NCI-H748 (cell line): ENCODE data around the gene C5.

ENCODE experiments used
- DNase-seq: peaks from one replicate; lab custom pipeline; 2025; ENCODE audit not compliant: unreplicated experiment; lab: John Stamatoyannopoulos, UW

The C5 gene

GRCh38 chr9:120927269-120928014, 122.6 kb downstream of the C5 start:
- DNase-seq, result no peak

GRCh38 chr9:120926397-120926928, 123.6 kb downstream of the C5 start, which contains the start of gene TRAF1:
TRAF1 (minus strand) TSS chr9:120926796; CDS start chr9:120926075, 721 bp downstream.
- no peak for DNase-seq

GRCh38 chr9:120925535-120926396, 124.3 kb downstream of the C5 start:
- no peak for DNase-seq

DNA sequence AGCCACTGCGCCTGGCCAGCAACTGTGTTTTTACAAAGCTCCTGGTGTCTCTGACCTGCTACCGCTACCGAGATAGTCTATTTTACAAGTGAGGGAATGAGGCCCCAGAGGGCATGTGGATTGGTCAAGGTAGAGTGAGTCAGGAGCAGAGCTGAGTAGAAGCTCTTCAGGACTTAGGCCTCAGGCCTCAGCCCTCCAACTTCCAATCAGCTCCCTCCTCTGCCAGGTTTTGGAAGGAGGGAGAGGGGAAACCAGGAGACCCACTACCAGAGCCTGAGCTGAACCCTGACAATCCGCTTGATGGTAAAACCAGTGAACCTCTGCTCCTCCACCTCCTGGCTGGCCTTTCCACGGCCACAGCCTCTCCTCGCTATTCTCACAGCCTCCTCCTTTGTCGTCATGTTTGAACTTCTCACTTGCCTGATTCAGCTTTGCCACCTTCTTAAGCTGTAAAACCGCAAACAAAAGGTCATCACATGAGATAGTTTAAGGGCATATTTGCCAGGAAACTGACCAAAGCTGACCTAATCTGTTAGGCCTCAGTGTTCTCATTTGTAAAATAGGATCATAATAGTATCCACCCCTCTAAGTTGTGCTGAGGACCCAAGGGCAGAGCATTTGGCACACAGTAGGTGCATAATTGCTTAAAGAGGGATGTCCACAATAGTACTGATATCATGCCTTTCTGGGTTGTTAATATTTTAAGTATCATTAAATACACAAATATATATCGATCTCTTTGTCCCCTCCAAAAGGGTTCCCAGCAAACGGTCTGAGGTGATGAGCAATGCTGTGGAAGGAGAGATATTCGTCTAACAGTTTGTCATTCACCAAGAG, 125.2 kb downstream of the C5 start:
- DNase-seq, result no peak

DNA sequence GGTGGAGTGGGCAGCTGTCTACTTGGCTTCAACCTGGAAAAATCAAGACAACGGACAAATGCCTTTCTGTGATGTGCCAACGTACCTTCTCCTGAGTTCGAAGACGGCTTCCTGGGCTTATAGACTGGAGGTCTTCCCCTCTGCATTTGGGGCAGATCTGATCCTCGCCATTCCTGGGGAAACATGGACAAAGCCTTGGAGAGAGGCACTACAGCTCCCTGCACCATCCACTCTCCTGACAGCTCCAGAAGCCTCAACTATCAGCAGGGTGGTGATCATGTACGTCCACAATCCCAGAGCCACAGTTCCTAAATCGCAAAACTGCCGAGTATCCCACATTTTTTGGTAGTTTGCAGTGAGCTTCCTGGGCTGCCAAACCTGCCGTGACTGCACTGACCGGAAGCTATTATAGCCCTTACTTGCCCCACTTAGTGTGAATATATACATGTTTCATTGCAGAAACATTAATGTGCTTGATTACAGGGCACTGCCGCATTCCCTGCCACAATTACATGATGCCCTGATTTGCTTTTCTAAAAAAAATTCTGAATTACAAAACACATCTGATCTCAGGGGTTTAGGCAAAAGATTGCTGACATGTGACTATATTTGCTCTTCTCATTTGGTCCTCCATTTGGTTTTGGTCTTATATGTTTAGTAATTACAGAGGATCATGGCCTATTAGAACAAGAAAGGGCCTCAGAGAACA, 126.3 kb downstream of the C5 start:
- DNase-seq, result no peak

GRCh38 chr9:120922404-120923195, 127.5 kb downstream of the C5 start:
- no peak for DNase-seq

DNA sequence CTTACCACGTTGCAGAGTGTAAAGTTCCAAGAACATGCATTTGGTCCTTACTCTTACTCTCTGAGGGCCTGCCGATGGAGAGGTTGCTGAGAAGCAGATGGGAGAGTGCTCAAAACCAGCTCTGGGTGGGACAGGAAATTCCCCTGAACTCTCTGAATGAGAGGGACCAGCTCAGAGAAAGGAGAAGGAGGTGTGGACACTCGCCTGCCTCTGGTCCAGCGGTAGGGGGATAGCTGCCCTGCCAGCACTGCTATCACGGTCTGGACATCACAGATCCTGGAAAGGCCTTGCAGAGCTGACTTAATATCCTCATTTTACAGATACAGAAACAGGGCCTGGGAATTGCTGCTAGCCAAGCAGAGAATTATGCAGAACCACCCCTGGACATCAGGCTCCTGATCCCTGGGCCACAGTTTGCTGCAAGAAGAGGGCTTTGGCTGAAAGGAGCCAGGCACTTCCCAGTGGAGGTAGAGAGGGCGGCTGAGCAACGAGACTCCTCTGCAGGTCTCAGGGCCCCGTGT, 128.4 kb downstream of the C5 start:
- DNase-seq, result no peak

GRCh38 chr9:120920806-120921178, 129.3 kb downstream of the C5 start:
- DNase-seq, result no peak

GRCh38 chr9:120919843-120920805, 130.0 kb downstream of the C5 start:
- no peak for DNase-seq

GRCh38 chr9:120918931-120919842, 130.9 kb downstream of the C5 start:
- no peak for DNase-seq

- DNase-seq, result no peak
Measured at GRCh38 chr9:120917929-120918762, 131.9 kb downstream of the C5 start.

GRCh38 chr9:120916991-120917880, 132.8 kb downstream of the C5 start:
- DNase-seq, result no peak

DNA sequence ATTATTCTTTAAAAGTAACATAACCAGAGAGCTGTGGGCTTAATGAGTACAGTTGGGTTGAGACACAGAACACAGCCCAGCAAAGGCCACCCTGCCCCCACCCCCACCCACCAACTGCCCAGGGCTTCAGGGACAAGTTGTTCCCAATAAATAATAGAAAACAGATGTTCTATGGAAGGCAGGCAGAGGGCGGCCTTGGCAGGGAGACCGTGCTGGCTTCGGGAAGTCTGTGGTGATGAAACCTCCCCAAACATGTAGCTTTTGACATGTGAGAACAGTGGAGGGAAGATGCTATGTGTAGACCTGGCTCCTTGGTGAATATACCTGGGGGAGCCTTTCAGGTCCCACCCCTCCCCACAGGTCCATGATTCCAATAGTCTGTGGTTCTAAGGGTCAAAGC, 133.5 kb downstream of the C5 start:
- no peak for DNase-seq

DNA sequence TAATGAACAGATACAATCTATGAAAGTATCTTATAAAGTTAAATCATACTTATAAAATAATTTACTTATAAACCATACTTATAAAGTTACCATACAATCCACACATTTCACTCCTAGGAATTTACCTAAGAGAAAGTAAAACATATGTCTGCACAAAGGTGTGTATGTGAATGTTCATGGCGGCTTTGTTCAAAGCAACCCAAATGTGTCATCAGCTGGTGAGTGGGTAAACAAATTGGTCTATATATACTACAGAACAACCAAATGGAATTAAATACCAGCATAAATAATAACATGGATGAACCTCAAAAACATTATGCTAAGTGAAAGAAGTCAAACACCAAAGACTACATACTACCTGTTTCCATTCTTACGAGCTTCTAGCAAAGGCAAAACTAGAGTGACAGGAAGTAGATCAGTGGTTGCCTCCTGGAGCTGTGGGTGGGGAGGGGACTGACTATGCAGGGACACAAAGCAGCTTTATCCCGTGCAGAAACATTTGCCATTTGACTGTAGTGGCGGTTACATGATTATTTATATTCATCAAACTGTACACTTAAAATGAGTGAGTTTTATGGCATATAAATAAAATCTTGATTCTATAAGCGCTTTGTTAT, 134.1 kb downstream of the C5 start:
- DNase-seq, result no peak

- no peak for DNase-seq
Measured at GRCh38 chr9:120914953-120915352, 135.1 kb downstream of the C5 start.
